GM21786 (cell line): ENCODE results near the gene RPGRIP1L.

Experiments
- ATAC-seq: cut with Tn5 transposase; IDR thresholded peaks from one replicate; pipeline ENCODE4 v1.9.1; 2021; ENCODE audit not compliant: unreplicated experiment

RPGRIP1L gene

DNA sequence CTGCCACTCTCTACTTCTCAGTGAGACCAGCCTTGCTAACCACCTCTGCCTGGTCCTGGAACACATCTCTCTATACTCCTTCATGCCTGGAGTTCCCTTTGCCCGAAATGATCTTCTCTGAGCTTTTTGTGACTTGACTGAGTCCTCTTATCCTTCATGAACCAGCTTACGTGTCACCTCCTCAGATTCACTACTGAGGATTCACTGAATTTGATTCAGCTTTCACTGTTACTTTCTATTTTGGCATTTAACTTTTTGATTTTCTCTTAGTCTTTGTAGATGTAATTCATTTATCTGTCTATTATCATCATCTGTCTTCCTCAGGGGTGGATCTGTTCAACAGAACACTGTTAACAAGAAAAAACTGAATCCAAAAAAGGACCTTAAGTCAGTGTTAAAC, 95.6 kb downstream of the RPGRIP1L start:
- no peak for ATAC-seq

DNA sequence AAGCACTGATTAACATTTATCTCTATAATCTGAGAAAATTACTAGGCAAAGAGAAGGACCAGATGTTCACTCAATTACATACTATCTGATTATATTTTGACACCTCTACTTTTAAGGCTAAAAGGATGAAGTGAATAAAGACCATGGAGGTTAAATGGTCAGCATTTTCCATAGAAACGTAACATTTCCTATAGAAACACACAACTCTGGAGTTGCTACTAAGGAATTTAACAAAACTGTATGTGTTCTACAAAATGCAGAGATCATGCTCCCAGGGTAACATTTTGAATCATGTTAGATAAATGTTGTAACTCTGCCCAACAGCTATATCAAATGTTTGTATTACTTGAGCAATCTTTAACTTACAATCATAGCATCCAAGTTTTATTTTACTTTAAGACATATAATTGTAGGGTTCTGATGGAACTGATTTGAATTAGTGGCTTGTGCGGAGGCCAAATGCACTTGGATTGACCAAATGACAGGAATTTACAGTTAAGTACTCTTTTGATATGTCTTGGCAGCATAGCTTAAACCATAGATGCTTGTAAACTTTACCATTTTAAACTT, 97.7 kb downstream of the RPGRIP1L start:
- no peak for ATAC-seq

DNA sequence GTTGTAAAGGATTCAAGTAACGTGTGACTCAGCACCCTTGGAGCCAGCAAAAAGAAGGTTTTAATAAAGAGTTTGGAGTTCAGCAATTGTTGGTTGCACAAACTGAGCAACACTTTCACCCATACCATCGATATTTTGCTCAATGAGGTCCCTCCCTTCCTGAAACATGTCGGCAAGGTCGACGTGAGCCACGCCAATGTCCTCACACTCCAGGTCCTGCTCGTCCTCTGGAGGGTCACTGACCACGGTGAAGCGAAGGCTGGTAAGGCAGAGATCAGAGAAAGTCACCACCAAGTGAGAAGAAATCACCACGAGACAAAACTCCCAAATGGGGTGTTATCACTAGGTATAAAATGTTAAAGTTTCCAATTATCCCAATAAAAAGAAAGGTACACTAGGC, 98.3 kb downstream of the RPGRIP1L start:
- ATAC-seq, result no peak

DNA sequence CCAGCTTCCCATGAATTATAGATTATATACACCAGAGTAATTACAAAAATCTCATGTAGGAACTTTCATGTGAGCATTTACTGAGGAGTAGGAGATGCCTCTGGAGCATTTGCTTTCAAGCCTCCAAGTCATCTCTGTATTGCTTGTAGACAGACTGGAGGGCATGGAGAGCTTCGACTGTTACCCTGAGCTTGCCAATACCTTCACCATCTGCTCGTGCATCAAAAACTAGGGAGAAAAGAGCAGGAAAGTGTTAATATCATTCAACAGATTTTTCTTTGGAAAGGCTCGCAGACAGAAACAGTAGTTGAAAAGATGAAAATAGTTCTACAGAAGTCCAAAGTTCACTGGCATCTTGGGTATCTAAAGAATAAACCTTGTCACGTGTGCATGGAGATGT, 101.7 kb downstream of the RPGRIP1L start:
- ATAC-seq, result no peak

DNA sequence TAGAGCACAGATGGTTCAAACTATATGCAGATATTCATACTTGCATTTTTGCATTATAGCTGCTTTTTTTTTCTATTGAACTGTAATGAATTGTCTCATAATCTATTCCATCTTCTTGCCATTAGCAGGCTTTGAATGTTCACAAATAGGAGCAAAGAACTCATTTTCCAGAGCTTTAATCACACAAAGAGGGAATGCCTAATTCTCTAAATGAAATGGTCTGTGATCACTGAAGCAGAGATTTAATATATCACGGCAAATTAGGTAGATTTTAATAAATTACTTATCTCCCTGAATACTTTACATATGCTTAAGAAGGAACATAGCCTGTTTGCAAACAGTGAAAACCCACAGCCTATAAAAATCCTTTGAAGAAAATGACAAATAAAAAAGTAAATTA, 103.0 kb downstream of the RPGRIP1L start:
- no peak for ATAC-seq

DNA sequence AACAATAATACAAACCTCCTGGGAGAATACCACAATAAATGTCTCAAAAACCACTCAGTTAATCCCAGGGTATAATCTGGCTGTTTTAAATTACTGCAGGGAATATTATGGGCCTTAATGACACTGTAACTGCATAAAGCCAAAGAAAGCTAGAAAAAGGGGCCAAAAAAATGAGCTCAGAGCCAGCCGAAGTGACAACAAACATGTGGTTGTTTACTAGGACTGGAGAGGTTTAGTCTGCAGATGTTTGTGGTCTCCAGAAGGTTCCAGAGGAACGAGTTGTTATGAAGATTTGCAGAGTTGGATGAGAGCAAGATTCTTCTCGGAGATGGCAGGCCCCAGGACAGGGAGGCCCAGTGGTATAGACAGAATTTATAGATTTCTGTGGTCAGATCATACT, 103.5 kb downstream of the RPGRIP1L start:
- ATAC-seq, result no peak

DNA sequence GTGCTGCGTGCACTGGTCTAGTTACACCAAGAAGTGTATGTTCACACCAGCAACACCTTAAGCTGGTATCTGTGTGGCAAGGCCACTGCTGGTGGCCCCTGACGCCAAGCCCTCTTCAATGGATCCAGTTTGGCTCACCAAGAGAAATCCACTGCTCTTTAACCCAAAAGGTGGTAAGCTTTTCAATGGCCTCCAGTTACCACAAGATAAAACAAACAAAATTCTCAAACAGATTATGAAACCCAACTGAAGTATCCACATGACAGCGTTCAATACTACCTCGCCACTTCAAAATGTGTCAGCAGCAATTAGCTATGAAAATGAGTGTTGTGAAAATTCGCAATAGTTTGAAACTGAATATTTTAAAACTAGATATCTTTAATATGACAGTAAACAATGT, 104.1 kb downstream of the RPGRIP1L start:
- no peak for ATAC-seq

DNA sequence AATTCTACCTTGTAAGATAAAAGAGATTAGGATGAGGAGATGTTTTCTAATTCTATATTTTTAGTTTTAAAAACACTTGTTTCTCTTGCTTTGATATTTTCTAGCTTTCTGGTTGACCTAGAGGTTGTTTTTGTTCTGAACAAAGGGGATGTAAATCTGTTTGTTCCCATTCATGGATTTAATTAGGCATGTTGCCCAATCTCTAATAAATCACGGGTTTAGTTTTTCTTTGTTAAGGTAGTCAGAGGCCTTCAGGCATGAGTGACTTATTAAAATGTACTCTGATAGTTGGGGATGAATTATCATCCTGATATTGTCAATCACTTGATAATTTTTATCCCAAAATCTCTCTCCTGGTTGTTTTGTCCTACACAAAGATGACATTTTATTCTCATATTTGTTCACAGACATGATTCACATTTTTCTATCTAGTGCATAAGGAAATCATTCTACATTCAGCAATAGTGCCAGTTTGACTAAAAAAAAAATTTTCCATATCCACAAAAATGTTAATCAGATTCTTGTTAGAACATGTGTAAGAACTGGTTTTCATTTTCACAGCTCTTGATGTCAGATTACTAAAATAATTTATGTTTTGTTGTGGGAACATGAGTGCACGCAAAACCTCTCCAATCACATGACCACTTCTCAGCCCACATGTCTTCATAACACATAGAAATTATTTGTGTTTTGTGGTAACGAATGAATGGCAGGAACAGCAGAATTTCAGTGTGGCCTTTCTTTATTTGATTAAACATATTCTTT, 105.0 kb downstream of the RPGRIP1L start:
- no peak for ATAC-seq

DNA sequence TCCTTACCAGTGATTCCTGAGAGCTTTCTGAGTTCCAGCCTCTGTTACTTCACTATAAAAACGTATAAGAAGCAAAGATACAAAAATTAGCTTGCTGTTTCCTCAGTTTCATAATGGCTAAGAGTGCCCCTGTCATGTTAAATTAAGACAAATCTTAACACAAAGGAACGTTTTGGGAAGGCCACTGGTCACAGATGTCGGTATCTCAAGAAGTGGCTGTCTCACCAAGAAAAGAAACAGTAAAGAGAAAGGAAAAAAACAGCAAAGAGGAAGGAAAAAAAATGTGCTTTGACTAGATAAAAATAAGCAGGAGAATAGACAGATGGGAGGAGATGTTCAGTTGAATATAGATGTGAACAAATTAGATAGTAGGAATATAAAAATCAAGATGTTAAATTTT, 105.9 kb downstream of the RPGRIP1L start:
- no peak for ATAC-seq

DNA sequence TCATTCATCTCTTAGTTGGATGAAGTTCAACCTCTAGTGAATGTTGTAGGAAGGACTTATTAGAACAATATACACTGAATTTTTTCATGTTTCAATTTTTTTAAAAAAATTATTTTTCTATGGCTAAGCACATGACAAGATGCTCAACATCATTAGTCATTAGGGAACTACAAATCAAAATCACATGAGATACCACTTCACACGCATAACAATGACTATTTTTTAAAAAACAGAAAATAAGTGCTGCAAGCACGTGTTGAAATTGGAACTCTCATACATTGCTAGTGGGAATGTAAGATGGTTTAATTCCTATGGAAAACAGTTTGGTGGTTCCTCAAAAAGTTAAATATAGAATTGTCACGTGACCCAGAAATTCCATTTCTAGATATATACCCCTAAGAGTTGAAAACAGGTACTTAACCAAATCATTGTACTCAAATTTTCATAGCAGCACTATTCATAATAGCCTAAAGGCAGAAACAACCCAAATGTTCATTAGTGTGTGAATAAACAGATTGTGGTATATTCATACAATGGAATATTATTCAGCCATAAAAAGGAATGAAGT, 115.5 kb downstream of the RPGRIP1L start:
- no peak for ATAC-seq

DNA sequence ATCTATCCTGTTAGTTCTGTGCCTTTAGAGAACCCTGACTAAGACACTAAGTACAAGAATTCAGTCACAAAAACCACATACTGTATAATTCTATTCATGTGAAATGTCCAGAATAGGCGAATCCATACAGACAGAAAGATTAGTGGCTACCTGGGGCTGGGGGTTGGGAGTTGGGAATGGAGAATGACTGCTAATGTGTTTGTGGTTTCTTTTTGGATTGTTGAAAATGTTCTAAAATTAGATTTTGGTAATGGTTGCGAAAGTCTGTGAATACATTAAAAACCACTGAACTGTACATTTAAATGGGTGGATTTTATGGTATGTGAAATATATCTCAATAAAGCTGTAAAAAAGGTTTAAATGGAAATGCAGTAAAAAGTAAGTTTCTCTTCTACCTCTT, 120.3 kb downstream of the RPGRIP1L start:
- no peak for ATAC-seq

DNA sequence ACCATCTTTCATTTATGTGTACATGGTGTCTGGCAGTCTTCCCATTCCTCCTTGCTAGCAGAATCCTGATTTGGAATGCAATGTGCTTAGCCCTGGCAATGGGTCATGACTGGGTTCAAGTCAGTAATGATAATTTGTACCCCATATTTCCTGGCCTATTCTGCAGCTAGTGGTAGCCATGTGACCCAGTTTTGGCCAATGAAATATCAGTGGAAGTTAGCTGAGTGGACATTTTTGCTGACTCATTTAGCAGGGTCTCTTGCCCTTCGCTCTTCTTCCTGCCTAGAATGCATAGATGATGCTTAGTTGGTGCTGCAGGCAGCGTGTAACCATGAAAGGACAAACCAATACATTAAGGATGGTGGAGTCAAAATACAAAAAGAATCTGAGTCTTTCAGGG, 121.9 kb downstream of the RPGRIP1L start:
- no peak for ATAC-seq

DNA sequence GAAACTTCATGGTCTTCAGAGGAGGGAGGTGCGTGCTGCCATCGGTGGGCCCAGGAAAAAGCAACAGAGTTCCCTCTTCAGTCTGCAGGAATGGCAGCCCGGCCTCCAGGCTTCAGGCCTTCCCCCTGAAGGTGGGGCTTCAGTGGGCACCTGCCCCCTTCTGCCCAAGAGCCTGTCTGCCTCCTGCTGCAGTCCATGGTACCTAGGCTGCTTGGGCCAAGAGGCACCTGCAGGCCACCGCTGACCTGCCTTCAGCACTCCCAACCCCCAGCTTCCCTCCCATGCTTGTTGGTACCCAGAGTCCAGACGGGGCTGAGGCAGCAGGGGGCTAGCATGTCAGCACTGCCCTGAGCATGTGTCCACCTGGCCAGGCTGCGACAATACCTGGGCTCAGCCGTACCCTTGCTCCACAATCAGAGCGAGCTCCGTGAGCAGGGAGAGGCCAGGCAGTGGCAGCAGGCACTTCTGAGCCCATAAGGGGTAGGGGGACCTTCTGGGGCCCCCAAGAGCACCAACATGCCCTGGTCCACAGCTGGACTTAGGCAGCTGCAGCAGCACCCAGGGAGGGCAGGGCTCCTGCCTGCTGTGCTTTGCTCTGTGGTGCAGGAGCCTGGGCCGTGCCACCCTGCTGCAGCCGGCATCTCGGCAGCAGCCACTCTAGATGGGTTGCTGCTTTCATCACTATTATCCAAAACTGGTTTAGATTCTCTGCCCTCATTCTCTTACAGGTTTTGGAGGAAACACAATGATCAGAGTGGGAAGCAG, 123.4 kb downstream of the RPGRIP1L start:
- no peak for ATAC-seq

DNA sequence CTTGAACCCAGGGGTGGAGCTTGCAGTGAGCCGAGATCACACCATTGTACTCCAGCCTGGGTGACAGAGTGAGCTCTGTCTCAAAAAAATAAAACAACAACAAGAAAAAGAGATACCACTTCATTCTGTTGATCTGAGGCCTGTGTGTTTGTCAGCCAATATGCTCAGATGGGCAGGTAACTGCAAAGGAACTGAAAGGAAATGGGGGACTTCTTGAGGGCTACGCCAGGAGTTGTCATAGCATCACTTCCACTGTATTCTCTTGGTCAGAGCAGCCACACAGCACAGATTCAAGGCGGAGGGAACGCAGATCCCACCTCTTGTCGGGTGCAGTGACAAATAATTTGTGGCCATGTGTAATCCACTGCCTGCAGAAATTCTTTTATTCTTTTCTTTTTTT, 126.8 kb downstream of the RPGRIP1L start:
- ATAC-seq, result no peak

DNA sequence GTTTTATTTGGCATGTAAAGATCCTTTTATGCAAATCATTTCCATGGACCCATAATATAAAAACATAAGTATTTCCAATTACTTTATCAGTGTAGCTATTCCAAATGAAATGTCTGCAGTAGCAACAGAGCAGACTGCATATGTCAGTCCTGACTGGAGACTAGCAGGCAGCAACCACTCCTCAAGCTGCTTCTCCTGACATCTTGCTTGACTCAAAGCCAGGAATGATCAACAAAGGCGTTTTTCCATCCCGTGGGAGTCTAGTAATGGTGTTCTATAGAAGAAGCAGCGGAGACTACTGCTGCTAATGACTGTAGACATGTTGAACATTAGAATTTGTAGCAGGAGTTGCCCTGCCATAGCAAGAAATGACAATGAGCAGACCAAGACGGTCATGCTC, 127.4 kb downstream of the RPGRIP1L start:
- ATAC-seq, result no peak

DNA sequence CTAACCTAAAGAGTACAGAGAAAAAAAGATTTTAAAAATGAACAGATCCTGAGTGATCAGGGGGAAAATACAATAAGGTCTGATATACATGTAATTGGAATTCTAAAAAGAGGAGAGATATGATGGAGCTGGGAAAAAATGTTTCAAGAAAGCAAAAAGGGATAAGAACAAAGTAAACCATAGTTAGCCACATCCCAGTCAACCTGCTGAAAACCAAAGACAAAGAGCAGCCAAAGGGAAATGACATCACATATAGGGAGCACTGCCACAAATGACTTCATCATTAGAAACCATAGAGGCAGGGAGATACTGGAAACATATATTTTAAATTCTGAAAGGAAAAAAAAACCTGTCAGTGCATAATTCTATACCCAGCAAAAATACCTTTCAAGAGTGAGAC, 131.9 kb downstream of the RPGRIP1L start:
- no peak for ATAC-seq

DNA sequence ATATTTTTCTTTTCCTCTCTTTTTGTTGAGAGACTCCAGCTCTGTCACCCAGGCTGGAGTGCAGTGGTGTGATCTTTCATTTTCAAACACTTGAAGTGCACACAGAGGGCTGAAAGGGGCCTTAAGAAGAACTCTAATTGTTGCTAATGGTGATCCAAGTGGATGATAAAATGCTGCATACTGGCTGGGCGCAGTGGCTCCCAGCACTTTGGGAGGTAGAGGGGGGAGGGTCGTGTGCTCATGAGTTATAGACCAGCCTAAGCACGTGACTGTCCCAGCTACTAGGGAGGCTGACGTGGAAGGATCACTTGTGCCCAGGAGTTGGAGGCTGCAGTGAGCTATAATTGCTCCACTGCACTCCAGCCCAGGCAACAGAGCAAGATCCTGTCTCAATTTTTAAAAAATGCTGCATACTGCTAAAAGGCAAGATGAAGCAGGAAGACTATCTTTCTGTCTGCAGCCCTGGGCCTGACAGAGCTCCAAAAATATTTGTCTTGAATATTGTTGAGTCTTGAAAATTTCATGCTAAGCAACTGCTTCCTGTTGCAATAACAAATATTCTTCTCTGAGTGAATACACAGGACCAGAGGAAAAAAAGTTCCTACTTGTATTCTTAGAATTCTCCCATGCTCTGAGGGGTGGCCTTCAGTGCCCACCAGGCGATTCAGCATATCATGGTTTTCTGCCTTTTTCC, 137.0 kb downstream of the RPGRIP1L start:
- ATAC-seq, result no peak

DNA sequence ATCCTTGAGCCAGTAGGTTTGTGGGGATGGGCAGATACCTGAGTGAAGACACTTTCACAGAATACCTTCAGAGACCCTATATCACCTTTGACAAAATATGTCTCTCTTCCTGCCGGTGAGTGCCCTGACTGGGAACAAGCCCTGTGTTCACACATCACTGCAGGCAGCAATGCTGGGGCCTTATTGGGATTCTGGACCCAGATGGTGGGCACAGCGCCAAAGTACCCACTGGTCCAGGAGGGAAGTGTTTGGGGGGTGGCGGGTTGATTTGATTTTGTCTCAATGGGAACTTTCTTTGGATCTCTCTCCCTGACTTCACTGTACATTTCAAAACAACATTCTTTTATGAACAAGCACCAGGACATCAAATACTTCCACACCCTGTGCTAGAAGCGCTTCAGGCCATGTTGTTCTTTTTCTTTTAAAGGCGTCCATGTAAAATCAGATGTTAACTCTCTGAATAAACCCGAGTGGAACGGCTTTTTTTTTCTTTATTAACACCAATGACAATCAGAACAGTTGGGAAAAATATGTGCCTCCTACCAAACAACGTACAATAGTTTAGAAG, 138.3 kb downstream of the RPGRIP1L start:
- ATAC-seq, result no peak

DNA sequence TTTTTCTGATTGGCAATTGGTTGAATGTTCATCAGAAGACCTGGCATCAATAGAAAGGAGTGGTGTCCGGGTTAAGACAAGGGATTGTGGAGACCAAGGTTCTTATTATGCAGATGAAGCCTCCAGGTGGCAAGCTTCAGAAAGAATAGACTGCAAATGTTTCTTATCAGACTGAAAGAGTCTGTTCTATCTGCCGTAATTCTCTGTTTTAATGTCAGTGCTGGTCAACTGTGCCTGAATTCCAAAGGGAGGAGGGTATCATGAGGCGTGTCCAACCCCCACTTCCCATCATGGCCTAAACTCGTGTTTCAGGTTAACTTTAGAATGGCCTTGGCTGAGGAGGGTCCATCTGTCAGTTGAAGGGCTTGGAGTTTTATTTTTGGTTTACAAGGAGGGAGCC, 140.2 kb downstream of the RPGRIP1L start:
- no peak for ATAC-seq

DNA sequence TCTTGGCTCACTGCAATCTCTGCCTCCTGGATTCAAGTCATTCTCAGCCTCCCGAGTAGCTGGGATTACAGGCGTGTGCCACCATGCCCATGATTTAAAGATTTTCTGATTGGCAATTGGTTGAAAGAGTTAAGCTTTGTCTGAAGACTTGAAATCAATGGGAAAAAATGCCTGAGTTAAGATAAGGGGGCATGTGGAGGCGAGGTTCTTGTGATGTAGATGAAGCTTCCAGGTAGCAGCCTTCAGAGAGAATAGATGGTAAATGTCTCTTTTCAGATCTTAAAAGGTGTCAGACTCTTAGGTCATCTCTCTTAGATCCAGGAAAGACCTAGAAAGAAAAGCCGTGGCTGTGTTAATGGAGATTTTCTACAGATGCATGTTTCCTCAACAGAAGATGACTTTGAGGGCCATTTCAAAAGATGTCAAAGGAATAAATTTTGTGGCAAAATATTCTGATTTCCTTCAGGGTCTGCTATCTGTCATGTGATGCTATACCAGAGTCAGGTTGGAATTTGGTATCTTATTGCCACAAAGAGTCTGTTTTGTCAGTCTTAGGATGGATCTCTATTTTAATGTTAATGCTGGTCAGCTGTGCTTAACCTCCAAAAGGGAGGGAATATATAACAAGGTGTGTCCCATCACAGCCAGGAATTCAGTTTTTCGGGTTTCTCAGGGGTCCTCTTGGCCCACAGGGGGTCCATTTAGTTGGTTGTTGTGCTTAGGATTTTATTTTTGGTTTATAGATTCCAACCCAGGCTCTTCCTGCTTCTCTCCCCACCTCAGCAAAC, 142.4 kb downstream of the RPGRIP1L start:
- ATAC-seq, result no peak
